ENCODE measurements around the gene NRXN2.

- TF ChIP-seq, protein P1, sequence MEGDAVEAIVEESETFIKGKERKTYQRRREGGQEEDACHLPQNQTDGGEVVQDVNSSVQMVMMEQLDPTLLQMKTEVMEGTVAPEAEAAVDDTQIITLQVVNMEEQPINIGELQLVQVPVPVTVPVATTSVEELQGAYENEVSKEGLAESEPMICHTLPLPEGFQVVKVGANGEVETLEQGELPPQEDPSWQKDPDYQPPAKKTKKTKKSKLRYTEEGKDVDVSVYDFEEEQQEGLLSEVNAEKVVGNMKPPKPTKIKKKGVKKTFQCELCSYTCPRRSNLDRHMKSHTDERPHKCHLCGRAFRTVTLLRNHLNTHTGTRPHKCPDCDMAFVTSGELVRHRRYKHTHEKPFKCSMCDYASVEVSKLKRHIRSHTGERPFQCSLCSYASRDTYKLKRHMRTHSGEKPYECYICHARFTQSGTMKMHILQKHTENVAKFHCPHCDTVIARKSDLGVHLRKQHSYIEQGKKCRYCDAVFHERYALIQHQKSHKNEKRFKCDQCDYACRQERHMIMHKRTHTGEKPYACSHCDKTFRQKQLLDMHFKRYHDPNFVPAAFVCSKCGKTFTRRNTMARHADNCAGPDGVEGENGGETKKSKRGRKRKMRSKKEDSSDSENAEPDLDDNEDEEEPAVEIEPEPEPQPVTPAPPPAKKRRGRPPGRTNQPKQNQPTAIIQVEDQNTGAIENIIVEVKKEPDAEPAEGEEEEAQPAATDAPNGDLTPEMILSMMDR (IDR thresholded peaks at IDR 0.05): peak; percentile 68 to 94 (median 77)
- no peak for TF ChIP-seq POLR2A (IDR thresholded peaks at IDR 0.05)
Measured at GRCh38 chr11:64767344-64768299, 44.6 kb upstream of the NRXN2 start.
